GM21737 (cell line): ENCODE results near the gene SMNDC1.
"Not testable (repeated sequence)": the region's sequence is repeated elsewhere in the genome, so short reads cannot be mapped to it uniquely, and the experiment has no call there.

ENCODE experiments used
- ATAC-seq: cut with Tn5 transposase; IDR thresholded peaks from one replicate; pipeline ENCODE4 v1.9.1; 2021; ENCODE audit warnings: mild to moderate bottlenecking, moderate library complexity; ENCODE audit not compliant: unreplicated experiment

The SMNDC1 gene

DNA sequence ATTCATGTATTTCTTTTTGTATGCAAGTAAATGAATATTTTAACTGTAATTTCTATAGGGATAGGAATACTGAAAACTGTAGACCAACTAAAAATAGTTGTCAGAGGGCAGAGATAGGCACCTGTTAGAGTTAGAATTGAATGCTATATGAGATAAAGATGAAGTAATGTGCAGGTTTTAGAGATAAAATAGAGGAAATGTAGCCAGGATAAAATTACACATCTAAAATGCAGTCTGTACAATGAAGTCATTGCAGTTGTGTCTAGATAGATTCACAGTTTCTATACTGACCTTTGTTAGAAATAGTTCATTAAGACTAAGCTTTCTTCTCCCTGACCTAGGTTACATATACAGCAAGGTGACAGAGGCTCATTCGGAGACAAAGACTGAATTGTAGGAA, 46.2 kb downstream of the SMNDC1 start:
- no peak for ATAC-seq

DNA sequence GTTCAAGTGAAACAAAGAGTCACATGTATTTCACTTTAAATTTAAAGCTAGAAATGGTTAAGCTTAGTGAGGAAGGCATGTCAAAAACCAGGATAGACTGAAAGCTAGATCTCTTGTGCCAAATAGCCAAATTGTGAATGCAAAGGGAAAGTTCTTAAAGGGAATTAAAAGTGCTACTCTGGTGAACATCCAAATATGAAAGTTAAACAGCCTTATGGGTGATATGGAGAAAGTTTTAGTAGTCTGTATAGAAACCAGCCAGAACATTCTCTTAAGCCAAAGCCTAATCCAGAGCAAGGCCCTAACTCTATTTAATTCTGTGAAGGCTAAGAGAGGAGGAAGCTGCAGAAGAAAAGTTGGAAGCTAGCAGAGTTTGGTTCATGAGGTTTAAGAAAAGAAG, 50.3 kb downstream of the SMNDC1 start:
- no peak for ATAC-seq

DNA sequence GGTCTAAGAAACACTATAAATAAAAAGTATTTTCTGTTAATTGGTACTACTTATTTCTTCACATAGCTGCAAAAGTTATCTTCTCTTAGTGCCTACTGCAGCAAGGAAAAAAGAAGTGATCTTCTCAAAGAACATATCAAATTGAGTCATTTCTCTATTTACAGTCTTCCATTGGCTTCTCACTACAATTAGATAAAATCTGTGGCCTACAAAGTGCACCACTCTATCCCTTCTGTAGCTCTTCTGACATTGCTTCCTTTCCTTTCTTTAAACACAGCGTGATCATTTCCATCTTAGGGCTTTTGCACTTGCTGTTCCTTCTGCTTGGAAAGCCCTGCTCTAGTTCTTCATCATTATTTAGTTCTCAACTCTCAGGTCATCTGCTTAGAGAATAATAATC, 52.6 kb downstream of the SMNDC1 start:
- ATAC-seq, result no peak

DNA sequence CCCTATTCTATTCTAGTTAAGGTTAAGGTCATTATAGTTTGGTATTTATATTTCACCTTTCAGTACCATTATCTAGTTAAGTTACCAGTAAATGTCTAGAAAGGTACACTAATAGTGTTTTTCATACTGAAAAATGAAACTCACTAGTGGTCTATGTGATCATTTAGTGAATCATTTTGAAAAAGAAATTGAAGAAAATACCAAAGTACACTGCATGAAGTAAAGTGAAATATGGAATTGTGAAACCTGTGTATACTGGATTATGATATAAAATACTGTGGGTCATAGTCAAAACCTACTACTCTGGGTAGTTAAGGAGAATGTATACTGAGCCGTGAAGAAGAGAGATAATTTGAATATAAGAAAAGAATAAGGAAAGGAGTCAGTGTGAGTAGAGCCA, 53.3 kb downstream of the SMNDC1 start:
- ATAC-seq, result peak; percentile 93

DNA sequence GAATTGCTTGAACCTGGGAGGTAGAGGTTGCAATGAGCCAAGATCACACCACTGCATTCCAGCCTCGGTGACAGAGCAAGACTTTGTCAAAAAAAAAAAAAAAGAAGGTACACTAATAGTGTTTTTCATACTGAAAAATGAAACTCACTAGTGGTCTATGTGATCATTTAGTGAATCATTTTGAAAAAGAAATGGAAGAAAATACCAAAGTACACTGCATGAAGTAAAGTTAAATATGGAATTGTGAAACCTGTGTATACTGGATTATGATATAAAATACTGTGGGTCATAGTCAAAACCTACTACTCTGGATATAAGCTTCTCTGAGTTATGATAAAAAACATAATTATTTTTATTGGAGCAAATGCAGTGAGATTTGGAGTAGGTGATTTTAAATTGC, 55.2 kb downstream of the SMNDC1 start:
- ATAC-seq, result peak; percentile 56

DNA sequence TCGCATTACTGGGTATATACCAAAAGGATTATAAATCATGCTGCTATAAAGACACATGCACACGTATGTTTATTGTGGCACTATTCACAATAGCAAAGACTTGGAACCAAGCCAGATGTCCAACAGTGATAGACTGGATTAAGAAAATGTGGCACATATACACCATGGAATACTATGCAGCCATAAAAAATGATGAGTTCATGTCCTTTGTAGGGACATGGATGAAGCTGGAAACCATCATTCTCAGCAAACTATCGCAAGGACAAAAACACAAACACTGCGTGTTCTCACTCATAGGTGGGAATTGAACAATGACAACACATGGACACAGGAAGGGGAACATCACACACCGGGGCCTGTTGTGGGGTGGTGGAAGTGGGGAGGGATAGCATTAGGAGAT, 56.9 kb downstream of the SMNDC1 start:
- ATAC-seq, result not testable (repeated sequence)

DNA sequence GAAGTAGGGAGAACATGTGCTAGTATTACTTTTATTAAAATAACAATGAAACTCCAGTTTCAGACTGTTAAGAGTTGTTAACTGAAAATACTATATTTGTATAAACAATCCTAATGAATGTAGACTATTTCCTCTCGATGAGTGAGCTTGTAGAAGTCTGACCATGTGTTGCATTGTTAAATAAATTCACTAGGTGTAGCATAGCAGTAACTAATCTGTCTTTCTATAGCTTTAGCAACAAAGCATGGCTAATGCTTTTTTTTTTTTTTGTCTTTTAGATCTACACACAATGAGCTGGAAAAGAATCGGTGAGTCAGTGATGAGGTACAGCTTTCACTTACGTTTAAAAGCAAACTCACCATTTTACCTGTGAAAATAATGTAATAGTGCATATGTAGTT, 60.2 kb downstream of the SMNDC1 start:
- no peak for ATAC-seq

DNA sequence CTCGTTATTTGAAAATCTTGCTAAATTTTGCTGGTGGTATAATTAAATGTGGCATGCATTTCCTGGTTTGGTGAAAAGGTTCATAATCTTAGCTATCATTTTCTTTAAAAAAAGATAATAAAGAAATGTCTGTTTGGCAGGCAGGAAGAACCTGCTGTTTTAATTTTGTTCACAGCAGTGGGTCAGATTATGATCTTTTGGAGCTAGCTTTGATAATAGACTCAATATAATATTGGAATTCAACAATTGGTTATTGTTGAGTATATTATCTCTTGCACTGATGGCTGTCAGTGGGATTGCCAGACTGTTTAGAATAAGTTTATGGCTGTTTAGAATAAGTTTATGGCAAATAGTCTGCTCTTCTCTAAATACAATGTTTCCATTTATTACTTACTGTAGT, 62.2 kb downstream of the SMNDC1 start:
- ATAC-seq, result no peak

DNA sequence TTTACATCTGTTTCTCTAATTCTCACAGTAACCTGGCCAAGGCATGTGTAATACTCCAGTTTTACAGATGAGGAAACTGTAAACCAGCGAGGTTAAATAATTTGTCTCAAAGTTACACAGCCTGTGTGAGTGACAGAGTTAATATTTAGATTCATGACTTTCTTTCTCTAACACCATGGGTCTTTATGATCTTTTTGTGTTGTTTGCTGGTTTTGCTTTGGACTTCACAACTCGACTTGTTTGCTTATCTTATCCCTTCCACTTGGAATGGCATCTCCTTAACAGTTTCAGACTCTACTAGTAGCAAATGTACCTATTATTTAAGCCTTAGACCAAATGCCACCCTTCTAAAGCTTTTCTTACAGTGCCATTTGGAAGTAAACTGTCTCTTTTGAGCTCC, 62.9 kb downstream of the SMNDC1 start:
- ATAC-seq, result no peak

DNA sequence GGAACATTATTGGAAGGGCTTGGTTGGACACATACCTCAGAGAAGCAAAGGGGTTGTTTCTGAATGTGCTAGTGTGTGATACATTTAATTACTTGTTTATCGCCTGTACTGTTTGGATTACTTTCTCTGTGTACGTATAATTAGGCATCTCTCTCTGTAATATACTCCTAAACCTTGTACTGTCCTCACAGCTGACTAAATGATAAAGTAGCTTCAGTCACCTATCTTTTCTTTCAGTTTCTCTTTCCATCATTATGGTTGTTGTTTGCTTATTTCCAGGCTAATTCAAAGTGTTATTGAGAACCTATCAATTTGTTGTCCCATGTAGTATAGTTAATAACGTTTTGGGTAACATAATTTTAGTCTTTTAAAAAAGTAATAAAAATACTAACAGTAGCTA, 63.3 kb downstream of the SMNDC1 start:
- ATAC-seq, result no peak
